Brain pericyte (primary cell): ENCODE results near the gene NAALADL2.

Experiments used
- DNase-seq: peaks from one replicate; pipeline ENCODE4 v3.0.0-alpha.2; 2012; ENCODE audit warnings: low read depth, low spot score

The NAALADL2 gene

GRCh38 chr3:174884776-174885568 is 25.8 kb downstream of the NAALADL2 start:
- no peak for DNase-seq

GRCh38 chr3:174891524-174892203 is 32.5 kb downstream of the NAALADL2 start:
- DNase-seq = no peak

- no peak for DNase-seq
Measured at GRCh38 chr3:174907027-174907426, 47.9 kb downstream of the NAALADL2 start.

GRCh38 chr3:174907628-174908407 is 48.7 kb downstream of the NAALADL2 start:
- no peak for DNase-seq

GRCh38 chr3:174931473-174932353 is 72.6 kb downstream of the NAALADL2 start:
- DNase-seq = no peak

GRCh38 chr3:174936590-174936989 is 77.5 kb downstream of the NAALADL2 start:
- DNase-seq = no peak

- no peak for DNase-seq
Measured at GRCh38 chr3:174937478-174937877, 78.3 kb downstream of the NAALADL2 start.

- DNase-seq = no peak
Measured at GRCh38 chr3:174938102-174938501, 79.0 kb downstream of the NAALADL2 start.

GRCh38 chr3:174940151-174940550 is 81.0 kb downstream of the NAALADL2 start:
- no peak for DNase-seq

GRCh38 chr3:174945276-174945675 is 86.1 kb downstream of the NAALADL2 start:
- no peak for DNase-seq

- DNase-seq = no peak
Measured at GRCh38 chr3:174945951-174946350, 86.8 kb downstream of the NAALADL2 start.

GRCh38 chr3:174949523-174949922 is 90.4 kb downstream of the NAALADL2 start:
- DNase-seq = peak; percentile 90

GRCh38 chr3:174951034-174951433 is 91.9 kb downstream of the NAALADL2 start:
- no peak for DNase-seq

- DNase-seq = no peak
Measured at GRCh38 chr3:174951498-174952005, 92.4 kb downstream of the NAALADL2 start.

GRCh38 chr3:174953068-174953467 is 93.9 kb downstream of the NAALADL2 start:
- DNase-seq = no peak

GRCh38 chr3:174955513-174956016 is 96.4 kb downstream of the NAALADL2 start:
- no peak for DNase-seq

- DNase-seq = no peak
Measured at GRCh38 chr3:174957081-174957480, 97.9 kb downstream of the NAALADL2 start.

GRCh38 chr3:174957551-174958001 is 98.4 kb downstream of the NAALADL2 start:
- no peak for DNase-seq

GRCh38 chr3:174958671-174959328 is 99.7 kb downstream of the NAALADL2 start:
- DNase-seq = no peak

GRCh38 chr3:174959556-174960065 is 100.5 kb downstream of the NAALADL2 start:
- DNase-seq = no peak
